ENCODE results near the gene PLA2G15. TPM values are rescaled to one million over a fixed set of nuclear protein-coding genes. Genes with fewer than 3 reads are reported as not detected.

PLA2G15 gene
- total RNA-seq, 4 donors from 2014 or later, result 20.8 to 40.3 (median 38.4) TPM

GRCh38 chr16:68310437-68310773 lies 65.2 kb downstream of the PLA2G15 start:
- intact Hi-C loops (cut with DNase I), result no loop called here
- no peak for DNase-seq
- WGBS, 2 donors, result 0% methylated on average over 1 of the region's 29 CpGs; no CpG with 5 or more reads in 1 of the 2 donors

More at GRCh38 chr16:68310437-68310773, 65.2 kb downstream of the PLA2G15 start:
- H3K4me3 ChIP-seq (replicated peaks in 1 of 3), result peak overlapping the region; percentile 62 to 96 (median 89)
- peak in 1 of 6 experiments; percentile 18 for TF ChIP-seq CTCF (IDR thresholded peaks at IDR 0.05)
- no peak for TF ChIP-seq POLR2A (IDR thresholded peaks at IDR 0.05)
- H3K9me3 ChIP-seq, result no peaks in the 10 kb centered on the region
- H3K36me3 ChIP-seq, result peaks cover 9 to 15% of the 10 kb centered on the region in 2 donors
- no peaks in the 10 kb centered on the region for H3K27me3 ChIP-seq
- H3K27ac ChIP-seq, result peak overlapping the region; percentile 15 to 77 (median 76)
- peaks cover 19 to 27% of the 10 kb centered on the region in 2 donors for H3K4me1 ChIP-seq

Small RNA genes lying within 50 kb of the gene (microRNA-seq; reads per million reads assigned to microRNA genes)
- gene MIR6773, result not detected

Small RNA genes lying within 50 kb of the gene (small RNA-seq; reads per million reads assigned to genes)
- gene RNU6-1262P, result not detected

Other genes with a start within 250 kb of the PLA2G15 start
- 1 to 10 TPM in 3 of 4 donors, under 1 TPM in 1; 0.22 to 2.5 (median 2.1) TPM for gene DPEP2, start 245.9 kb upstream of the PLA2G15 start, total RNA-seq
- gene DPEP2NB, start 229.5 kb upstream of the PLA2G15 start, total RNA-seq, result not detected
- gene DDX28, start 222.1 kb upstream of the PLA2G15 start, total RNA-seq, result 10 to 100 TPM in 1 of 4 donors, 1 to 10 TPM in 3; 4.2 to 10.0 (median 6.6) TPM
- gene DUS2, start 222.1 kb upstream of the PLA2G15 start, total RNA-seq, result 10 to 100 TPM; 10.0 to 14.1 (median 12.9) TPM
- 100 to 1,000 TPM in 1 of 4 donors, 10 to 100 TPM in 3; 67.7 to 107 (median 71.7) TPM for gene NFATC3, start 160.0 kb upstream of the PLA2G15 start, total RNA-seq
- 10 to 100 TPM; 42.9 to 86.9 (median 50.5) TPM for gene ESRP2, start 9.2 kb upstream of the PLA2G15 start, total RNA-seq
- gene SLC7A6, start 19.2 kb downstream of the PLA2G15 start, total RNA-seq, result 100 to 1,000 TPM in 1 of 4 donors, 10 to 100 TPM in 3; 73.1 to 116 (median 85.7) TPM
- 10 to 100 TPM; 13.4 to 25.8 (median 18.7) TPM for gene SLC7A6OS, start 65.6 kb downstream of the PLA2G15 start, total RNA-seq
- gene PRMT7, start 65.6 kb downstream of the PLA2G15 start, total RNA-seq, result 10 to 100 TPM; 41.7 to 57.0 (median 46.9) TPM
- 1 to 10 TPM in 3 of 4 donors, under 1 TPM in 1; 0.33 to 2.4 (median 1.3) TPM for gene SMPD3, start 203.1 kb downstream of the PLA2G15 start, total RNA-seq